Measurements from ENCODE around the gene TTC6.

The TTC6 gene

DNA sequence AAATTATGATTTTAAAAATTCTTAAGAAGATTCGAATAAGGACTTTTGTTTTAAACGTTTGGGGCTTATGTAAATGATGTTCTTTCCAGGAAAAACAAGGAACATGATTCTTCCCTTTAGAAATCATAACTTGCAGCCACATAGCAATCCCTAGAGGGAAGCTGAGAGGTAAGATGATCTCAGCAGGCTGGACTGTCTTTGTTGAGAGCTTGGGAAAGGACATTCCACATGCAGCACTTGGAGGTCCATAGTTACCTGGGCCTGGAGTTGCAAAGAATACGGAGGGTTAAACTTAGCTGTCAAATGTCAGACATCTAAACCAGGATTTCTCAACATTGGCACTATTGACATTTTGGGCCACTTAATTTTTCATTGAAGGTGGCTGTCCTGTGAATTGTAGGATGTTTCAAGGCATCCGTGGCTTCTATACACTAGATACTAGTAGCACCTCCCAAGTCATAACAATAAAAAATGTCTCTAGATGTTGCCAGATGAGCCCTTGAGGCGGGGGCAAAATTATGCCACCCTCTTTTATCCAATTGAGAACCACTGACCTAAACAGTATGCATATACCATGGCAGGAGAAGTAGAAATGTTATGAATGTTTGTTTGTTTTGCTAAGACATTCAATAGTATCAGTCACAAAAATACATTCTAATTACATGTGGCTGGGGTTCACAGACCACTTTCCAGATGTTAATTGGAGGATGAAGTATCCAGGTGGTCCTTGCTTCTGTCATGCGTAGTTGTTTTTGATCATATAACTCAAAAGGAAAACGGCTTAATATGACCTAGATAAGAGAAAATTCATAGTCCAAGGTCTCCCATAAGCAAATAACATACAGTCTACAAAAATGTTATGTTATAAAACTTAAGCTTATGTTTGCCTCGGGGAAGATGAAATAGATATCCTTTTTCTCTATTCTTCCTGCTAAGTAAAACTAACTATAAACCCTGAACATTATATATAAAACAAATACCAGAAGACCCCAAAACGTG is 30.5 kb downstream of the TTC6 start:
- no peak for DNase-seq

GRCh38 chr14:37637341-37637740 is 41.9 kb downstream of the TTC6 start:
- DNase-seq: no peak

- DNase-seq: no peak
Measured at GRCh38 chr14:37638599-37638998, 43.2 kb downstream of the TTC6 start.

GRCh38 chr14:37641117-37641516 is 45.7 kb downstream of the TTC6 start:
- no peak for DNase-seq

DNA sequence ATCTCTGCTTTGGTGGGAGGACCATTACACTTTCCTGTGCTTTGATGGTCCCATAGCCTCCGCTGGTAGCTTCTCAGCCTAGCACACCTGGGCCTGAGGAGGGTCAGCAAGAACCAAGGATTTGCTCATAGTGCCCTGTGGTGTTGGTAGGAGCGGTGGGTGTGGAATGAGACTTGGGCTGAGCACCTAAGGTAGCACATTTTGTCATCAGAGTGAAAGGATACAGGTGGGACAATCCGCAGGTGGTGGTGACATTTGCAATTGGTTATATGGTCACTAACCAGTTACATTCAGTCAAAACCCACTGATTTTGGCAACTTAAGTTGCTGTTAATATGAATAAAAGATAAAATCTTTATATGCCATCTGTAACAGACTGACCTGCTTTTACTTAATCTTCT is 46.7 kb downstream of the TTC6 start:
- no peak for DNase-seq

- DNase-seq: no peak
Measured at GRCh38 chr14:37643701-37644100, 48.3 kb downstream of the TTC6 start.
